ENCODE measurements around the gene MTMR1.

The MTMR1 gene

DNA sequence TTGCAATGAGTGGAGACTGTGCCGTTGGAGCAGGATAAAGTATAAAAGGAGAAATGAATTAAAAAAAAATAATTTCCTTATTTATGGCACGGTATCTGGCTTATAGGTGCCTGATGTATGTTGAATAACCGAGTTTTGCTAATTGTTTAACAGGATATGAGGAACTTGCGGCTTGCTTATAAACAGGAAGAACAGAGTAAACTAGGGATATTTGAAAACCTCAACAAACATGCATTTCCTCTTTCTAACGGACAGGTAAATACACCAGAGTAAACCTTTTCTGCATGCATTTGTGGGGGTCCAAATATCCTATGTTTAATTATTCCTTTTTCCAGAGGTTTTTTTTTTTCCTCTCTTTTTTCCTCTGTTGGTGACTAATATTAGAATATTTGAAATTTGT, 36.8 kb downstream of the MTMR1 start:
- H3K4me1 ChIP-seq (ENCODE audit: control insufficient read depth, insufficient read depth, low read length): no peaks in the 10 kb centered on the region
- H3K36me3 ChIP-seq (ENCODE audit: control insufficient read depth in 2 of 2, insufficient read depth in 2 of 2, low read length in 2 of 2): peaks cover 12 to 21% of the 10 kb centered on the region in 2 donors
- H3K9ac ChIP-seq (ENCODE audit: low read length in 2 of 2): no peak overlapping the region
- no peak overlapping the region for H3K27ac ChIP-seq (ENCODE audit: low read length)
- H3K27me3 ChIP-seq (ENCODE audit: control insufficient read depth in 1 of 2, insufficient read depth in 2 of 2, low read length in 2 of 2): no peaks in the 10 kb centered on the region
- H3K4me3 ChIP-seq (ENCODE audit: low read length in 2 of 2): no peak overlapping the region
- no peaks in the 10 kb centered on the region for H3K9me3 ChIP-seq (ENCODE audit: control insufficient read depth in 2 of 2, low read length in 2 of 2)

DNA sequence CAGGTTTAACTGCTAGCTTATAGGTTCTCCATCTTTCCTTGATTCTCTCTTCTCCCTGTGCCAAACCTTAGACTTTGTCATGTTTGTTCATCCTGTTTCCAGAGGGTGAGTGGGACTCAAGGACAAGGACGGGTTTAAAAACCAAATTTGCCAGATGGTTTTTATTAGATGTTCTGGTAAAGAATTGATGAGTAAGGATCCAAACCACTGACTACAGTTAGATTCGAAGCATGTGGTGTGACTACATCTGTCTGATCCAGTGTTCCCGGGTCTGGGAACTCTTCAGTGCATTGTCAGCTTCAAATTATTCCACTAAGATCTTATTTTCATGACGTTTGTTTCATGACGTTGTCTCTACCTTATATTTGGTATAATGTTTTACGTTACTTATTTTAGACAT, 37.5 kb downstream of the MTMR1 start:
- H3K36me3 ChIP-seq (ENCODE audit: control insufficient read depth in 2 of 2, insufficient read depth in 2 of 2, low read length in 2 of 2): peaks cover 13 to 24% of the 10 kb centered on the region in 2 donors
- H3K4me1 ChIP-seq (ENCODE audit: control insufficient read depth, insufficient read depth, low read length): no peaks in the 10 kb centered on the region

DNA sequence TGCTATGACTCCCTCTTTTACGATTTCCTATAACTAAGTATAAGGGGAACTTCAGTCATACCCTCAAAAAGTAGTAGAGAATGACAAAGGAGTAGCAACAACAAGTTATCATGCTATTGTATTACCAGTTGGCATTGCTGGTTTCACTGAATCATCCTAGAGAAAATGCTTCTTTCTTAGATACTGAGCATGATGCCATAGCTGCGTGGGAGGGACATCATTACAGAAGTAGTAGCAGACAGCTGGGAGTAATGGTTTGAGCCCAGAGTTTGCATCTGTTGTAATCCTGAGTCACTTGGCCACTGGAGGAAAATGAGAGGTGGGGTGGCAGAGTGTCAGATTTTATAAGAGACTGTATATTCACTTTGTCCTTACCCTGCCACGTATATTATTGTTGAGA, 38.6 kb downstream of the MTMR1 start:
- Histone ChIP-seq H3K27ac (ENCODE audit: low read length) (no peak overlapping the region), H3K9ac (ENCODE audit: low read length in 2 of 2) (no peak overlapping the region), H3K4me1 (ENCODE audit: control insufficient read depth, insufficient read depth, low read length) (no peaks in the 10 kb centered on the region), H3K4me3 (ENCODE audit: low read length in 2 of 2) (no peak overlapping the region), H3K9me3 (ENCODE audit: control insufficient read depth in 2 of 2, low read length in 2 of 2) (no peaks in the 10 kb centered on the region), H3K27me3 (ENCODE audit: control insufficient read depth in 1 of 2, insufficient read depth in 2 of 2, low read length in 2 of 2) (no peaks in the 10 kb centered on the region), H3K36me3 (ENCODE audit: control insufficient read depth in 2 of 2, insufficient read depth in 2 of 2, low read length in 2 of 2) (peaks cover 13 to 27% of the 10 kb centered on the region in 2 donors)

More for the DNA sequence above, 37.5 kb downstream of the MTMR1 start:
- H3K27ac ChIP-seq (ENCODE audit: low read length): no peak overlapping the region
- H3K27me3 ChIP-seq (ENCODE audit: control insufficient read depth in 1 of 2, insufficient read depth in 2 of 2, low read length in 2 of 2): no peaks in the 10 kb centered on the region
- H3K9me3 ChIP-seq (ENCODE audit: control insufficient read depth in 2 of 2, low read length in 2 of 2): no peaks in the 10 kb centered on the region
- H3K9ac ChIP-seq (ENCODE audit: low read length in 2 of 2): no peak overlapping the region
- H3K4me3 ChIP-seq (ENCODE audit: low read length in 2 of 2): no peak overlapping the region

DNA sequence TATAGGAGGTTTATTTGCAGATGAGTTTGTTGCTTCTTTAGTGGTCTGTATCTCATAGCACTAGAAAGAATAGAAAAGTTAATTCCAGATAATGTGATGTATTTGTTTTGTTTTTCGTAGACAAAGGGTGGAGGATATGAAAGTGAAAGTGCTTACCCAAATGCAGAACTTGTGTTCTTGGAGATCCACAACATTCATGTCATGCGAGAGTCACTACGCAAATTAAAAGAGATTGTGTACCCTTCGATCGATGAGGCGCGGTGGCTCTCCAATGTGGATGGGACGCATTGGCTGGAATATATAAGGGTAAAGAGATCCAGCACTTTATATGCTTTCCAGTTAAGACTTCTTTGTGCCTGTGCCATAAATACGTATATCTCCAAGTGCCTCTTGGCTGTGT, 43.3 kb downstream of the MTMR1 start:
- Histone ChIP-seq H3K4me1 (ENCODE audit: control insufficient read depth, insufficient read depth, low read length) (no peaks in the 10 kb centered on the region), H3K27me3 (ENCODE audit: control insufficient read depth in 1 of 2, insufficient read depth in 2 of 2, low read length in 2 of 2) (no peaks in the 10 kb centered on the region), H3K36me3 (ENCODE audit: control insufficient read depth in 2 of 2, insufficient read depth in 2 of 2, low read length in 2 of 2) (peaks cover 28 to 37% of the 10 kb centered on the region in 2 donors), H3K4me3 (ENCODE audit: low read length in 2 of 2) (no peak overlapping the region), H3K9ac (ENCODE audit: low read length in 2 of 2) (no peak overlapping the region), H3K27ac (ENCODE audit: low read length) (no peak overlapping the region), H3K9me3 (ENCODE audit: control insufficient read depth in 2 of 2, low read length in 2 of 2) (no peaks in the 10 kb centered on the region)

DNA sequence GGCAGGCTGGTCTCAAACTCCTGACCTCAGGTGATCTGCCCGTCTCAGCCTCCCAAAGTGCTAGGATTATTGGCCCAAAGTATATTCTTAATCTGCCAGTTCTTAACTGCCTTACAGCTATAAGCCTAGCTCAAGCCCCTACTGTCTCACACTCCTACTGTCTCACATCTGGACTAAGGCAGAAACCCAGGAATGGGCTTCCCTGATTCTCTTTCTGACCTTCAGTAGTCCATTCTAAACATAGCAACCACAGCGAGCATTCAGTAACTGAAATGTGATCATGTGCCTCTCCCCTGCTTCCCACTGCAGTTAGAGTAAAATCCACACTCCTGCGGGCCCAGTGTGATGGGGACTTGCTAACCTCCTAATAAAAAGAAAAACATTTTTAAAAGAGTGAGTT, 58.9 kb downstream of the MTMR1 start:
- no peak overlapping the region for H3K9ac ChIP-seq (ENCODE audit: low read length in 2 of 2)
- H3K27ac ChIP-seq (ENCODE audit: low read length): no peak overlapping the region
- no peak overlapping the region for H3K4me3 ChIP-seq (ENCODE audit: low read length in 2 of 2)
- no peaks in the 10 kb centered on the region for H3K9me3 ChIP-seq (ENCODE audit: control insufficient read depth in 2 of 2, low read length in 2 of 2)
- H3K36me3 ChIP-seq (ENCODE audit: control insufficient read depth in 2 of 2, insufficient read depth in 2 of 2, low read length in 2 of 2): peaks cover 5 to 7% of the 10 kb centered on the region in 2 donors
- no peaks in the 10 kb centered on the region for H3K27me3 ChIP-seq (ENCODE audit: control insufficient read depth in 1 of 2, insufficient read depth in 2 of 2, low read length in 2 of 2)
- H3K4me1 ChIP-seq (ENCODE audit: control insufficient read depth, insufficient read depth, low read length): no peaks in the 10 kb centered on the region

DNA sequence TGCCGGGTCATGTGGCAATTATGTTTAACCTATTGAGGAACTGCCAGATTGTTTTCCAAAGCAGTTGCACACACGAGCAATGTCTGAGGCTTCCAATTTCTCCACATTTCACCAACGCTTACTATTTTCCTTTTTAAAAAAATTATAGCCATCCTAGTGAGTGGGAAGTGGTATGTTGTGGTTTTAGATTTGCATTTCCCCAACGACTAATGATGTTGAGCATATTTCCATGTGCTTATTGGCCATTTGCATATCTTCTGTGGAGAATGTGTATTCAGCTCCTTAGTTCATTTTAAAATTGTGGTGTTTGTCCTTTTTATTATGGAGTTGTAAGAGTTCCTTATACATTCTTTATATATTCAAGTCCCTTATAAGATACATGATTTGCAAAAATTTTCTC, 60.2 kb downstream of the MTMR1 start:
- H3K27me3 ChIP-seq (ENCODE audit: control insufficient read depth in 1 of 2, insufficient read depth in 2 of 2, low read length in 2 of 2): no peaks in the 10 kb centered on the region
- H3K27ac ChIP-seq (ENCODE audit: low read length): no peak overlapping the region
- no peak overlapping the region for H3K9ac ChIP-seq (ENCODE audit: low read length in 2 of 2)
- H3K36me3 ChIP-seq (ENCODE audit: control insufficient read depth in 2 of 2, insufficient read depth in 2 of 2, low read length in 2 of 2): peaks cover 0 to 7% of the 10 kb centered on the region in 2 donors
- H3K9me3 ChIP-seq (ENCODE audit: control insufficient read depth in 2 of 2, low read length in 2 of 2): no peaks in the 10 kb centered on the region
- no peak overlapping the region for H3K4me3 ChIP-seq (ENCODE audit: low read length in 2 of 2)
- no peaks in the 10 kb centered on the region for H3K4me1 ChIP-seq (ENCODE audit: control insufficient read depth, insufficient read depth, low read length)

DNA sequence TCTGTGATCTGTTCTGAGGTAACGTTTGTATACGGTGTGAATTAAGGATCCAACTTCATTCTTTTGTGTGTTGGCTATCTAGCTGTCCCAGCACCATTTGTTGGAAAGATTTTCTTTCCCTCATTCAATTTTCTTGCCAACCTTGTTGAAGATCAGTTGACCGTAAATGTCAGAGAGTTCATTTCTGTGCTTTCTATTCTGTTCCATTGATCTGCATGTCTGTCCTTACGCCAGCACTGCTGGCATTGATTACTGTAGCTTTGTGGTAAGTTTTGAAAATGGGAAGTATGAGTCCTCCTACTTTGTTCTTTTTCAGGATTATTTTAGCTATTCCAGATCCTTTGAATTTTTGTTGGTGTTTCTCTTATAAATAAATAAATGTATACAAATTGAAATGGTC, 60.8 kb downstream of the MTMR1 start:
- Histone ChIP-seq H3K9me3 (ENCODE audit: control insufficient read depth in 2 of 2, low read length in 2 of 2) (no peaks in the 10 kb centered on the region), H3K9ac (ENCODE audit: low read length in 2 of 2) (no peak overlapping the region), H3K36me3 (ENCODE audit: control insufficient read depth in 2 of 2, insufficient read depth in 2 of 2, low read length in 2 of 2) (peaks cover 0 to 7% of the 10 kb centered on the region in 2 donors), H3K27me3 (ENCODE audit: control insufficient read depth in 1 of 2, insufficient read depth in 2 of 2, low read length in 2 of 2) (no peaks in the 10 kb centered on the region), H3K4me1 (ENCODE audit: control insufficient read depth, insufficient read depth, low read length) (no peaks in the 10 kb centered on the region), H3K27ac (ENCODE audit: low read length) (no peak overlapping the region), H3K4me3 (ENCODE audit: low read length in 2 of 2) (no peak overlapping the region)

DNA sequence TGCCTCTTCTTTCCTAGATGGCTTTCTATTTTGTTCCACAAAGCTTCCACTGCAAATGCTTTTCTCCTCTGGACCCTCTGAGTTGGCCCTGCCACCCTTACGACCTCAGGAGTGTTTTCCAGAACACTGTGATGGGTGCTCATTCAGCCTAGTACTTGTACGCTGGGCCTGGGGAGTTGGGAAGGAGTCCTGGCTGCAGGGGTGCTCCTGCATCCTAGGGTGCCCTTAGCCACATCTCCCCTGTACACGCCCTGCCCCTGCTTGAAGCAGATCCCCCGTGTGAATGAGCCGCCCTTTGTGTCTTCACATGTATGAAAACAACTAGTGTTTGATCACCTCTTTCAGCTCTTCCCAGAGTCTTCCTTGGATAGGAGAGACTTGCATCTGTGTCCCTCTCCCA, 64.2 kb downstream of the MTMR1 start:
- H3K9ac ChIP-seq (ENCODE audit: low read length in 2 of 2): no peak overlapping the region
- H3K9me3 ChIP-seq (ENCODE audit: control insufficient read depth in 2 of 2, low read length in 2 of 2): no peaks in the 10 kb centered on the region
- H3K4me3 ChIP-seq (ENCODE audit: low read length in 2 of 2): no peak overlapping the region
- H3K4me1 ChIP-seq (ENCODE audit: control insufficient read depth, insufficient read depth, low read length): no peaks in the 10 kb centered on the region
- H3K27me3 ChIP-seq (ENCODE audit: control insufficient read depth in 1 of 2, insufficient read depth in 2 of 2, low read length in 2 of 2): no peaks in the 10 kb centered on the region
- H3K36me3 ChIP-seq (ENCODE audit: control insufficient read depth in 2 of 2, insufficient read depth in 2 of 2, low read length in 2 of 2): peaks cover 0 to 4% of the 10 kb centered on the region in 2 donors
- H3K27ac ChIP-seq (ENCODE audit: low read length): no peak overlapping the region

DNA sequence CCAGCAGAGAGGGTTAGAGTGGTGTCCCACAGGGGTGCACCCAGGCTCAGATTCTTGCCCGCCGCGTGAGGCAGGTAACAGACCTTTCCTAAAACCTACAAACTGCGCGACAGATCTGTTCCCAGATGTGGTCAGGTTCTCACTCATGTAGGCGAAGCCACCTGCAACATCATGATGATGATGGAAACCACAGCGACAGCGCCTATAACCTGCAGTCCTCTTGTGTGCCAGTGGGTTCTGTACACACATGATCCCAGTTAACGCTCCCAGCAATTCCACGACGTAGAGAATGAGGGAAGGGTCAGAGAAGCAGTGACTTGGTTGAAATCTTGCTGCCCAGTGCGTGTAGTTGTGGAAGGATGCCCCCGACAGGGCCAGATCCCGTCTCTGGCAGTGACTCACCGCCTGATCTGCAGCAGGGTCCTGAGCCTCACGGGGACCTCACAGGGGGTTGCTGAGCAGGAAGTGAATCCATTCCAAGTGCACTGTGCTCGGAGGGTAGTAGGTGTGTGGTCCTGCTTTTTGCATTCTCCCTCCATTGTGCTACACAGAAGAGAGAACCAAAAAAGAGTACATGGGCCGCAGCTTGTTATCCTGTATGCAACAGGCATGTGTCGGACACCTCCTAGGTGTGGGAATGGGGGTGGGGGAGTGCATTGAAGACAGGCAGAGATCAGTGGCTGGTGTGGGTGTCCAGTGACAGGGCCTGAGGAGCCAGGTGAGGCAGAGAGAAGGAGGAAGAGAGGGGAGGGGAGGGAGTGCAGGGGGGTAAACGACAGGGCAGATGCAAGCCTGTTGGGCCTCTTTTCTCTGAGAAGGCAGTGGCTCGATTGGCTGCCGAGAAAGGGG, 66.6 kb downstream of the MTMR1 start:
- Histone ChIP-seq H3K36me3 (ENCODE audit: control insufficient read depth in 2 of 2, insufficient read depth in 2 of 2, low read length in 2 of 2) (peaks cover 0 to 4% of the 10 kb centered on the region in 2 donors), H3K27me3 (ENCODE audit: control insufficient read depth in 1 of 2, insufficient read depth in 2 of 2, low read length in 2 of 2) (no peaks in the 10 kb centered on the region), H3K27ac (ENCODE audit: low read length) (no peak overlapping the region), H3K9me3 (ENCODE audit: control insufficient read depth in 2 of 2, low read length in 2 of 2) (no peaks in the 10 kb centered on the region), H3K9ac (ENCODE audit: low read length in 2 of 2) (no peak overlapping the region), H3K4me1 (ENCODE audit: control insufficient read depth, insufficient read depth, low read length) (no peaks in the 10 kb centered on the region), H3K4me3 (ENCODE audit: low read length in 2 of 2) (no peak overlapping the region)

DNA sequence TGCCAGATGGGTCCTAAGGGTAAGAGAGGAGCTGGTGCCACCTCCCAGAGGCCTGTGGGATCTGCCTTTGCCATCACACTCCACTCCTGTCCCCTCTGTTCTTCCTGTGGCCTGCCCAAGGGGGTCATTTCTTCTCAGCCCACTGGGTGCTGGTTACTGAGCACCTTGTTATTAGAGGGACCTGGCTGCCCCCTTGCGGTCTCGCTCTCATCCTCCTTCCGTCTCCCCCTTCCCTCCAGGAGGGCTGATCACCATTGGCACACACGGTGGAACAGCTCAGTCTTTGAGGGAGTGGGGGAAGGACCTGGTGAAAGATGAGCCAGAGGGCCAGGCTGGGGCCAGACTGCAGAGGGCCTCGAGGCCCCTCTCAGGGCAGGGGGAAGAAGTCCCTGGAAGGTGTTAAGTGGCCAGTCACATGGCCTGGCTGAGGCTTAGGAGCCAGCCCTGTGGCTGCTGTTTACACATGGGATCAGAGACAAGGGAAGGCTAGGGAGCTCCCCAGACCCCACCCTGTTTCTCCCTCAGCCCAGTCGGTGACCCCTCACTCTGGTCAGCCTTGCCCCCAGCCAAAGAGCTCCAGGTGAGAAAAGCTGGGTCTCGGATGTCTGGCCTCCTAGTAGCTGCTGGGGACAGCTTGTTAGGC, 68.1 kb downstream of the MTMR1 start:
- H3K9ac ChIP-seq (ENCODE audit: low read length in 2 of 2): no peak overlapping the region
- H3K27me3 ChIP-seq (ENCODE audit: control insufficient read depth in 1 of 2, insufficient read depth in 2 of 2, low read length in 2 of 2): no peaks in the 10 kb centered on the region
- H3K9me3 ChIP-seq (ENCODE audit: control insufficient read depth in 2 of 2, low read length in 2 of 2): no peaks in the 10 kb centered on the region
- H3K27ac ChIP-seq (ENCODE audit: low read length): no peak overlapping the region
- peaks cover 0 to 7% of the 10 kb centered on the region in 2 donors for H3K36me3 ChIP-seq (ENCODE audit: control insufficient read depth in 2 of 2, insufficient read depth in 2 of 2, low read length in 2 of 2)
- no peaks in the 10 kb centered on the region for H3K4me1 ChIP-seq (ENCODE audit: control insufficient read depth, insufficient read depth, low read length)
- no peak overlapping the region for H3K4me3 ChIP-seq (ENCODE audit: low read length in 2 of 2)

DNA sequence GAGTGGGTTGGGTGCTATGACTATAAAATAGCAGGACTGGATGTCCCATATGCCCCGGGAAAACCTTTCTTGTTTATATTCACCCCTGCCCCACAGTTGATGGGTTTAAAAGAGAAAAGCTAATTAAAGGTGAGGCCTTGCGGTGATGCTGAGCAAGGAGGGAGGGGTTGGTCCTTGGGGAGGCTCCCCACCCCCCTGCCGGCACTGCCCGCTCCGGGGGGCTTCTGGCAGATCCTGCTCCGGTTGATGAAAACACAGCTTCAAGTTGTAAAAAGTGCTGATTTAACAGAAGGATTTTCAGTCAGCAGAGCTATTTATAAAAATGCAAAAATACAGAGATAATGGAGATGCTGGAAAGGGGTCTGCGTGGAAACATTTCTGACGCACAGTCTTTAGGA, 68.6 kb downstream of the MTMR1 start:
- Histone ChIP-seq H3K36me3 (ENCODE audit: control insufficient read depth in 2 of 2, insufficient read depth in 2 of 2, low read length in 2 of 2) (peaks cover 0 to 7% of the 10 kb centered on the region in 2 donors), H3K9ac (ENCODE audit: low read length in 2 of 2) (no peak overlapping the region), H3K27me3 (ENCODE audit: control insufficient read depth in 1 of 2, insufficient read depth in 2 of 2, low read length in 2 of 2) (no peaks in the 10 kb centered on the region), H3K4me1 (ENCODE audit: control insufficient read depth, insufficient read depth, low read length) (no peaks in the 10 kb centered on the region), H3K4me3 (ENCODE audit: low read length in 2 of 2) (no peak overlapping the region), H3K27ac (ENCODE audit: low read length) (no peak overlapping the region), H3K9me3 (ENCODE audit: control insufficient read depth in 2 of 2, low read length in 2 of 2) (no peaks in the 10 kb centered on the region)

All from stomach smooth muscle (tissue), 2 donors.